GM18502 (cell line): ENCODE results near the gene ZNF407.

Experiments
- ATAC-seq: cut with Tn5 transposase; IDR thresholded peaks from one replicate; pipeline ENCODE4 v1.9.1; 2021; ENCODE audit warnings: mild to moderate bottlenecking; ENCODE audit not compliant: unreplicated experiment, poor library complexity

The ZNF407 gene

GRCh38 chr18:75107196-75107930, 509.7 kb downstream of the ZNF407 start:
- no peak for ATAC-seq

DNA sequence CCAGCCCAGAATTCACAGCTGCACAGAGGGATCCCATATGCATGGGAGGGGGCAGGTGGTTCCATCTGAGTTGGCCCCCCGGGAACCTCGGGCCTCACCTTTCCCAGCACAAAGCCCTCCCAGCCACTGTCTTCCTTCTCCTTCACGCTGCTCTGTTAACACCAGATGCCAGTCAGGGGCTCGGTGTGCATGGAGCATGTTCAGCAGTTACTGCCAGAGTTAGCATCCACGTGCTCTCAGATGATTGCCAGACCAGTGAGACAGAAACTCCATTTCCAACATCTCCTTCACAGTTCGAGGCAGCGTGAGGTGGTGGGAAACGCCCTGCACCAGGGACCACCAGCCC, 510.2 kb downstream of the ZNF407 start:
- ATAC-seq: no peak

DNA sequence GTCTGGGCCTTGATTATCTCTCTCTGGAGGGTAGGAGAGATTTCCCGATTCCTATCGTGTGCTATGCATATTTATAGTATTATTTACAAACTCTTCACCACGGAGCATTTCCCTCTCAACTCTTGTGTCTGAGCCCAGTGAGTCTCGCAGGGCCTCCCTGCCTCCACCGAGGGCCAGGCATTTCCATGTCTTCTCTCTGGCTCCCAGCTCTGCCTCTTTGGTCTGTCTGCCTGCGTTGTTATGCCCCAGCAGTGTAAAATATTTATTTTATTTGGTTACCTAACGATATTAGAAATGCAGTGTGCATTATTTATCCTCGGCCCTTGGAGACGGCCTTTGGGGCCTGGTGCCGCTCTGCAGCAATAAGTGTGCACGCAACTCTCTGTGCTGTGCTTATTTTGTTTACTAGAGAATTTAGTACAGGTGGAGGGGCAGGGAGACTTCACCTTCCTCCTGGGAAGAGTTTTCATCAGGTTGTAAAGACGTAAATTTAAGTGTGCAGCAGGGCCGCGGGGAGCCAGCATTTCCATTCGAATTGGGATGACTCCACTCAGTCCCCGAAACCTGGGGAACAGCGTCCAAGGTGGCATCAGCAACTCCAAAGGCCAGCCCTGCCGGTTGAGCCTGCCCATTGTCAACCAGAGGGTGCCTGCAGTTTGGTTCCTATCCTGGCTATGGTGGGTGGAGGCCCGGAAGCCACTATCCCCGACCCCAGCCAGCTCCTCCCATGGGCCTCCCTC, 511.1 kb downstream of the ZNF407 start:
- ATAC-seq: no peak

DNA sequence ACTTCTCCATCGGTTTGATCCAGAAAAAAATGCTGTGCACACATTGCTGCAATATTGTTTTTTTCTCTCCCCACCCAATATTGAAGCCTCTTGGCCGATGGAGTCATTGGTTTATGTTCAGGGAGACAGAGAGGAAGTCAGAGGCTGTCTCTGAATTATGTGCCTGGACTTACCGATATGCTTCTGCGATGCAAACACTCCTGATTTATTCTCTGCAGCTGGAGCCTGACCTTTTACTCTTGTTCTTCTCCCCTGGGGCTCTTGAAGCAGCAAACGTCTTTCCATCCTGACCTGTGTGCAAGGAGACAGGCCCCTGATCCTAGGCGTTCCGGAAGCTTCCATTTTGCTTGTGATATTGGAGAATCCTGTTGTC, 511.6 kb downstream of the ZNF407 start:
- no peak for ATAC-seq

- no peak for ATAC-seq
Observed at GRCh38 chr18:75109819-75110218, 512.1 kb downstream of the ZNF407 start.

GRCh38 chr18:75110311-75110710, 512.6 kb downstream of the ZNF407 start:
- no peak for ATAC-seq

DNA sequence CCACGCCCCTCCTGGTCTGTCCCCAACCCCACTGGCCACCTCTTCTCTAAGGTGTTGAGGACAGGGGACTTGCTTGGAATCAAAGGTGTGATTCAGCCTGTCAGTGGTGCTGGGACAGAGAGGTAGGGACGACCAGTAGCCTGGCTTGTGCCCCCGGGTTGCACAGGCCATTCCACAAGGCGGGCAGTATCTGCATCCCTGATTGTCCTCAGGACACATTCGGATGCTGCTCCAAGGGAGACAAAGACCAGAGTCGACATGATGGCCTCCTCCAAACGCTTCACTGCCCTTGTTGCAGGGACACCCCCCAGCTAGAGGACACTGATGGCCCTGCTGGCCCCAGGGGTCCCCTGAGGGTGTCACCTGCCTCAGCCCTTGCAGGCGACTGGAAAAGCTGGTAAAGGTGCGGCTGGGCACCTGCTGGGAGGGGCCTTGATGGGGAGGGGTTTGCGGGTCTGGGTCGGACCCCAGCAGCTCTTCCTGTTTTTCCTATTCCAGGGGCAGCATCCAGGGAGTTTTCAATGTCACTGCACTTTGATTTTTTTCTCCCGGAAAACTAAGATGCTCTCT, 513.3 kb downstream of the ZNF407 start:
- no peak for ATAC-seq

GRCh38 chr18:75111760-75112159, 514.1 kb downstream of the ZNF407 start:
- ATAC-seq: no peak

DNA sequence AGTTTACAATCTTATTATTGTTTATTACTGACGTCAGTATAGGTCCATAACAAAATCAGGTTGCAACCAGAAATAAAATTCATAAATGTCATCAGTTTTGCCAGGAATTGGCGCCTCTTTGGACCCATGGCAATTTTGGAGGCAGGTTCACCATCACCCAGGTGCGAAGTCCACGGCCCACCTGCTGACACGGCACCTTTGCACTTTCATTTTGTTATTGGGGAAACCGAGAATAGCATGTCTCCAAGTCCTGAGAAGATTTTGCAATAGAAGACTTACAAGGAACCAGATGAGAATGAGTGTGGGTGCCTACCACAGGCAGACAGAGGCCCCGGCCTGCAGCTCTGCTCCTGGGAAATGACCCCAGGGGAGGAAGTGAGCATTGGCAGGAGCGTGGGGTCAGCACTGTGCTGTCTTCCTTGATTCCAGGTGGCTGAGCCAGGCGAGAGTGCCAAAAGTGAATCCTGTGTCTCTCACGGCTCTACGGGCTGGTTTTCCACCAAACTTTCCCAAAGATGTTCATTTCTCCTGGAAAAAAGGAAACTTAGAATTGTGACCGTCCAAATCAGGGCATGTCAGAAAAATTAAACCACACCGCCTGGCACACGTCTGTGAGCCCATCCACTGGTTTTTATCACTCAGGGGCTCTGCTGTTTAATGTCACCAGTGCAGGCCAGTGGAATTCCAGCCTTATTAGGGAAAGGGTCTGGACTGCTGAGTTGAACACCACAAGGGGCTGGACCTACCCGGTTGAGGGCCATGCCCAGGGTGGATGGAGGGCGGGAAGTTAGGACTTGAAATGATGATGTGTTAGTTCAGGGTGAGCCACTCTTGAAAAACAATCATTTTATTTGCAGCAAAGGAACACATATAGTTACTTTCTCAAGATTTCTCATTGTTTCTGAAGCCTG, 514.8 kb downstream of the ZNF407 start:
- ATAC-seq: no peak

GRCh38 chr18:75113455-75113854, 515.8 kb downstream of the ZNF407 start:
- no peak for ATAC-seq

DNA sequence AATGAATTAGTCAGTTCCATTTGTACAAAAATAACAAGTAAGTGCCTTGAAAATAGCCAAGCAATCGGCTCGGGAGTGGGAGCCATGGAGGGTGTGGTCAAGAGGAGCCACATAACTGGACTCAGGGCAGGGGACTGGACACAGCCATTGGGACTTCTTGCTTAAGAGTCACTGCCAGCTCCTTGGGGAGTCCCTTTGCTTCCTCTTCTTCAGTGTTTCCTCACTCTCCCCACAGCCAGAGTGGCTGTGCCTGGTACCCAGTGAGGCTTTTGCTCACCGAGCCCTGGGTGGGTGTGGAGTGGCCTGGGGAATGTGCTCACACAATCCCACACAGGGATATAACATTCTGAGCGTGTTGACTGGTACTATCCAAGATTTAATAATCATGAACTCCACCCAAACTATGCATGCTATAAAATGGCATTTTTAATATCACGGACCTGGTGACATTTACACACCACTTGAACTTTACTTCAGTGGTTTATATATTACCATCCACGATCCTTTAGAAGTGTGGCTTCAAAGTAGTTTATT, 516.6 kb downstream of the ZNF407 start:
- ATAC-seq: no peak
